ENCODE measurements around the gene CRB1.
A peak's percentile ranks its signal among the peaks of the same experiment; 100 is the strongest.

The CRB1 gene

GRCh38 chr1:197441999-197442414 lies 174.0 kb downstream of the CRB1 start:
- no peak for TF ChIP-seq CTCF (conservative IDR thresholded peaks at IDR 0.05; ENCODE audit: low read depth, low read length)
- no peak overlapping the region for H3K4me3 ChIP-seq (ENCODE audit: low read depth, low read length)
- peak; percentile 55 for DNase-seq (ENCODE audit: low read depth)

- peak; percentile 26 for DNase-seq (ENCODE audit: low read depth)
- TF ChIP-seq CTCF (conservative IDR thresholded peaks at IDR 0.05; ENCODE audit: low read depth, low read length), result no peak
- H3K4me3 ChIP-seq (ENCODE audit: low read depth, low read length), result no peak overlapping the region
These were observed 176.7 kb downstream of the CRB1 start for GRCh38 chr1:197444755-197445154.

GRCh38 chr1:197448121-197448779 lies 180.2 kb downstream of the CRB1 start:
- H3K4me3 ChIP-seq (ENCODE audit: low read depth, low read length), result no peak overlapping the region
- no peak for TF ChIP-seq CTCF (conservative IDR thresholded peaks at IDR 0.05; ENCODE audit: low read depth, low read length)
- no peak for DNase-seq (ENCODE audit: low read depth)

- no peak for TF ChIP-seq CTCF (conservative IDR thresholded peaks at IDR 0.05; ENCODE audit: low read depth, low read length)
- no peak for DNase-seq (ENCODE audit: low read depth)
- no peak overlapping the region for H3K4me3 ChIP-seq (ENCODE audit: low read depth, low read length)
These were observed 183.3 kb downstream of the CRB1 start for GRCh38 chr1:197451381-197451780.

GRCh38 chr1:197453376-197454058 lies 185.5 kb downstream of the CRB1 start:
- H3K4me3 ChIP-seq (ENCODE audit: low read depth, low read length), result no peak overlapping the region
- DNase-seq (ENCODE audit: low read depth), result no peak
- no peak for TF ChIP-seq CTCF (conservative IDR thresholded peaks at IDR 0.05; ENCODE audit: low read depth, low read length)

GRCh38 chr1:197462539-197462938 lies 194.5 kb downstream of the CRB1 start:
- H3K4me3 ChIP-seq (ENCODE audit: low read depth, low read length), result no peak overlapping the region
- no peak for TF ChIP-seq CTCF (conservative IDR thresholded peaks at IDR 0.05; ENCODE audit: low read depth, low read length)
- DNase-seq (ENCODE audit: low read depth), result no peak

- DNase-seq (ENCODE audit: low read depth), result no peak
- no peak overlapping the region for H3K4me3 ChIP-seq (ENCODE audit: low read depth, low read length)
- TF ChIP-seq CTCF (conservative IDR thresholded peaks at IDR 0.05; ENCODE audit: low read depth, low read length), result no peak
These were observed 195.1 kb downstream of the CRB1 start for GRCh38 chr1:197463142-197463541.

All from choroid plexus epithelial cell (primary cell).